ENCODE results near the gene RNF4.
"Not testable (repeated sequence)": the region's sequence is repeated elsewhere in the genome, so short reads cannot be mapped to it uniquely, and the experiment has no call there.

RNF4 gene

GRCh38 chr4:2457481-2458295 is 11.2 kb upstream of the RNF4 start:
- DNase-seq (ENCODE audit: low spot score) = no peak

- no peak for DNase-seq (ENCODE audit: low spot score)
Observed at GRCh38 chr4:2458546-2459491, 10.1 kb upstream of the RNF4 start.

GRCh38 chr4:2459589-2460349 is 9.1 kb upstream of the RNF4 start:
- no peak for DNase-seq (ENCODE audit: low spot score)

GRCh38 chr4:2461246-2461960 is 7.5 kb upstream of the RNF4 start:
- DNase-seq (ENCODE audit: low spot score) = no peak

GRCh38 chr4:2462218-2462991 is 6.5 kb upstream of the RNF4 start:
- peak; percentile 61 for DNase-seq (ENCODE audit: low spot score)

GRCh38 chr4:2462992-2463762 is 5.7 kb upstream of the RNF4 start:
- DNase-seq (ENCODE audit: low spot score) = no peak

GRCh38 chr4:2465032-2465431 is 3.9 kb upstream of the RNF4 start:
- DNase-seq (ENCODE audit: low spot score) = no peak

GRCh38 chr4:2465544-2465943 is 3.4 kb upstream of the RNF4 start:
- DNase-seq (ENCODE audit: low spot score) = not testable (repeated sequence)

GRCh38 chr4:2469192-2469984 is 482 bp downstream of the RNF4 start:
- DNase-seq (ENCODE audit: low spot score) = peak; percentile 68

- DNase-seq (ENCODE audit: low spot score) = no peak
Observed at GRCh38 chr4:2470791-2471190, 1.9 kb downstream of the RNF4 start.

- no peak for DNase-seq (ENCODE audit: low spot score)
Observed at GRCh38 chr4:2472187-2472586, 3.3 kb downstream of the RNF4 start.

- DNase-seq (ENCODE audit: low spot score) = no peak
Observed at GRCh38 chr4:2478229-2478628, 9.3 kb downstream of the RNF4 start.

GRCh38 chr4:2480649-2481048 is 11.7 kb downstream of the RNF4 start:
- DNase-seq (ENCODE audit: low spot score) = no peak

GRCh38 chr4:2482192-2482591 is 13.3 kb downstream of the RNF4 start:
- no peak for DNase-seq (ENCODE audit: low spot score)

GRCh38 chr4:2482693-2483092 is 13.8 kb downstream of the RNF4 start:
- DNase-seq (ENCODE audit: low spot score) = peak; percentile 23

GRCh38 chr4:2483237-2483636 is 14.3 kb downstream of the RNF4 start:
- no peak for DNase-seq (ENCODE audit: low spot score)

- no peak for DNase-seq (ENCODE audit: low spot score)
Observed at GRCh38 chr4:2484185-2484584, 15.3 kb downstream of the RNF4 start.

- peak; percentile 68 for DNase-seq (ENCODE audit: low spot score)
Observed at GRCh38 chr4:2484993-2485392, 16.1 kb downstream of the RNF4 start.

- DNase-seq (ENCODE audit: low spot score) = no peak
Observed at GRCh38 chr4:2485956-2486355, 17.1 kb downstream of the RNF4 start.
